ENCODE results near the gene DNM3.

DNM3 gene

DNA sequence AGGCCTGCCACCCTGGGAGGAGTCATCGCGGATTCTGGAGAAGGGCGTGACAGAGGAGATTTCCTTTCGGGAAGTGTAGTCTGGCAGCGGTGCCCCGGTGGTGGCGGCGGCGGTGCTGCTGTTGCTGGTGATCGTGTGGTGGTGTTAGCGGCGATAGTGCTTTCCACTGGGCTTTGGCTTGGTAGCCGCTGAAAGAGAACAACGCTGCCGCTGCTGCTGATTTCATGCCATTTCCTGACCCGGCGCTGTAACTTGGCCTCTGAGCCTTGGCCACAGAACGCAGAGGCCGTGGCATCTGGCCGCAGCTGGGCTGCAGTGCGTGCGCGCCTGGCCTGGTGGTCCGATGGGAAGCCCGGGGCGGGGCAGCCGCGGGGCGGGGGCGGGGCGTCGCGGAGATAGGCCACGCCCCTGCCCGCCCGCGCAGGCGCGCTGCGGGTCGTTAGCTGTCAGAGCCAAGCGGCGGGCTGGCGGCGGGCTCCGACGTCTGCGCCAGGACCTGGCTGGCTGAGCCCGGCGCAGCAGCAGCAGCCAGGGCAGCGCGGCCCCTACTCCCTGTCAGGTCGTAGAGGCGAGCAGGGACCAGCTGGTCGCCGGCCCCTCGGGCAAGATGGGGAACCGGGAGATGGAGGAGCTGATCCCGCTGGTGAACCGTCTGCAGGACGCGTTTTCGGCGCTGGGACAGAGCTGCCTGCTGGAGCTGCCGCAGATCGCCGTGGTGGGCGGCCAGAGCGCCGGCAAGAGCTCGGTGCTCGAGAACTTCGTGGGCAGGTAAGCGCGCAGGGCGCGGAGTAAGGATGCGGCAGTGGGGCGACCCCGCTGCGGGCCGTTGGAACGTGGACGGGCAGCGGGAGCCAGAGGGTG, at the start of gene DNM3:
TSS of gene DNM3 (plus strand) at position 449 of the 861 bp plus-strand sequence. CDS start at position 608, 159 bp downstream.
- peak; percentile 53; the same call in 1 of the 2 replicates for TF ChIP-seq ZFP3 (CRISPR knock-in tag; IDR thresholded peaks at IDR 0.05)
- TF ChIP-seq, protein P1, sequence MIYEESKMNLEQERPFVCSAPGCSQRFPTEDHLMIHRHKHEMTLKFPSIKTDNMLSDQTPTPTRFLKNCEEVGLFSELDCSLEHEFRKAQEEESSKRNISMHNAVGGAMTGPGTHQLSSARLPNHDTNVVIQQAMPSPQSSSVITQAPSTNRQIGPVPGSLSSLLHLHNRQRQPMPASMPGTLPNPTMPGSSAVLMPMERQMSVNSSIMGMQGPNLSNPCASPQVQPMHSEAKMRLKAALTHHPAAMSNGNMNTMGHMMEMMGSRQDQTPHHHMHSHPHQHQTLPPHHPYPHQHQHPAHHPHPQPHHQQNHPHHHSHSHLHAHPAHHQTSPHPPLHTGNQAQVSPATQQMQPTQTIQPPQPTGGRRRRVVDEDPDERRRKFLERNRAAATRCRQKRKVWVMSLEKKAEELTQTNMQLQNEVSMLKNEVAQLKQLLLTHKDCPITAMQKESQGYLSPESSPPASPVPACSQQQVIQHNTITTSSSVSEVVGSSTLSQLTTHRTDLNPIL (CRISPR knock-in tag; IDR thresholded peaks at IDR 0.05; ENCODE audit: low read depth): no peak
- ATAC-seq: peak; percentile 94

- ATAC-seq: no peak
- TF ChIP-seq, protein P1 (CRISPR knock-in tag; IDR thresholded peaks at IDR 0.05; ENCODE audit: low read depth): no peak
- TF ChIP-seq, protein P2, sequence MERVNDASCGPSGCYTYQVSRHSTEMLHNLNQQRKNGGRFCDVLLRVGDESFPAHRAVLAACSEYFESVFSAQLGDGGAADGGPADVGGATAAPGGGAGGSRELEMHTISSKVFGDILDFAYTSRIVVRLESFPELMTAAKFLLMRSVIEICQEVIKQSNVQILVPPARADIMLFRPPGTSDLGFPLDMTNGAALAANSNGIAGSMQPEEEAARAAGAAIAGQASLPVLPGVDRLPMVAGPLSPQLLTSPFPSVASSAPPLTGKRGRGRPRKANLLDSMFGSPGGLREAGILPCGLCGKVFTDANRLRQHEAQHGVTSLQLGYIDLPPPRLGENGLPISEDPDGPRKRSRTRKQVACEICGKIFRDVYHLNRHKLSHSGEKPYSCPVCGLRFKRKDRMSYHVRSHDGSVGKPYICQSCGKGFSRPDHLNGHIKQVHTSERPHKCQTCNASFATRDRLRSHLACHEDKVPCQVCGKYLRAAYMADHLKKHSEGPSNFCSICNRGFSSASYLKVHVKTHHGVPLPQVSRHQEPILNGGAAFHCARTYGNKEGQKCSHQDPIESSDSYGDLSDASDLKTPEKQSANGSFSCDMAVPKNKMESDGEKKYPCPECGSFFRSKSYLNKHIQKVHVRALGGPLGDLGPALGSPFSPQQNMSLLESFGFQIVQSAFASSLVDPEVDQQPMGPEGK (CRISPR knock-in tag; IDR thresholded peaks at IDR 0.05; ENCODE audit: borderline replicate concordance): no peak
- no peak for TF ChIP-seq CSDC2 (CRISPR knock-in tag; IDR thresholded peaks at IDR 0.05)
- TF ChIP-seq ESRRG (CRISPR knock-in tag; IDR thresholded peaks at IDR 0.05): no peak
- TF ChIP-seq RARB (CRISPR knock-in tag; IDR thresholded peaks at IDR 0.05): no peak
- no peak for TF ChIP-seq PPARA (CRISPR knock-in tag; IDR thresholded peaks at IDR 0.05; ENCODE audit: borderline replicate concordance)
- TF ChIP-seq, protein P3, sequence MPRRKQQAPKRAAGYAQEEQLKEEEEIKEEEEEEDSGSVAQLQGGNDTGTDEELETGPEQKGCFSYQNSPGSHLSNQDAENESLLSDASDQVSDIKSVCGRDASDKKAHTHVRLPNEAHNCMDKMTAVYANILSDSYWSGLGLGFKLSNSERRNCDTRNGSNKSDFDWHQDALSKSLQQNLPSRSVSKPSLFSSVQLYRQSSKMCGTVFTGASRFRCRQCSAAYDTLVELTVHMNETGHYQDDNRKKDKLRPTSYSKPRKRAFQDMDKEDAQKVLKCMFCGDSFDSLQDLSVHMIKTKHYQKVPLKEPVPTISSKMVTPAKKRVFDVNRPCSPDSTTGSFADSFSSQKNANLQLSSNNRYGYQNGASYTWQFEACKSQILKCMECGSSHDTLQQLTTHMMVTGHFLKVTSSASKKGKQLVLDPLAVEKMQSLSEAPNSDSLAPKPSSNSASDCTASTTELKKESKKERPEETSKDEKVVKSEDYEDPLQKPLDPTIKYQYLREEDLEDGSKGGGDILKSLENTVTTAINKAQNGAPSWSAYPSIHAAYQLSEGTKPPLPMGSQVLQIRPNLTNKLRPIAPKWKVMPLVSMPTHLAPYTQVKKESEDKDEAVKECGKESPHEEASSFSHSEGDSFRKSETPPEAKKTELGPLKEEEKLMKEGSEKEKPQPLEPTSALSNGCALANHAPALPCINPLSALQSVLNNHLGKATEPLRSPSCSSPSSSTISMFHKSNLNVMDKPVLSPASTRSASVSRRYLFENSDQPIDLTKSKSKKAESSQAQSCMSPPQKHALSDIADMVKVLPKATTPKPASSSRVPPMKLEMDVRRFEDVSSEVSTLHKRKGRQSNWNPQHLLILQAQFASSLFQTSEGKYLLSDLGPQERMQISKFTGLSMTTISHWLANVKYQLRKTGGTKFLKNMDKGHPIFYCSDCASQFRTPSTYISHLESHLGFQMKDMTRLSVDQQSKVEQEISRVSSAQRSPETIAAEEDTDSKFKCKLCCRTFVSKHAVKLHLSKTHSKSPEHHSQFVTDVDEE (CRISPR knock-in tag; IDR thresholded peaks at IDR 0.05): no peak
- TF ChIP-seq ARNTL (CRISPR knock-in tag; IDR thresholded peaks at IDR 0.05; ENCODE audit: borderline replicate concordance, low read depth): no peak
- no peak for TF ChIP-seq GLIS3 (CRISPR knock-in tag; IDR thresholded peaks at IDR 0.05)
- no peak for TF ChIP-seq CSRNP3 (CRISPR knock-in tag; IDR thresholded peaks at IDR 0.05)
- TF ChIP-seq SNAI2 (CRISPR knock-in tag; IDR thresholded peaks at IDR 0.05): no peak
- TF ChIP-seq ZFP30 (CRISPR knock-in tag; IDR thresholded peaks at IDR 0.05): no peak
- no peak for TF ChIP-seq ZFP3 (CRISPR knock-in tag; IDR thresholded peaks at IDR 0.05)
- TF ChIP-seq TOX (CRISPR knock-in tag; IDR thresholded peaks at IDR 0.05; ENCODE audit: borderline replicate concordance): no peak
- no peak for TF ChIP-seq ZNF8 (CRISPR knock-in tag; IDR thresholded peaks at IDR 0.05)
- TF ChIP-seq TCF4 (CRISPR knock-in tag; IDR thresholded peaks at IDR 0.05; ENCODE audit: borderline replicate concordance): no peak
- TF ChIP-seq BACH2 (CRISPR knock-in tag; IDR thresholded peaks at IDR 0.05; ENCODE audit: borderline replicate concordance): no peak
- TF ChIP-seq, protein P4, sequence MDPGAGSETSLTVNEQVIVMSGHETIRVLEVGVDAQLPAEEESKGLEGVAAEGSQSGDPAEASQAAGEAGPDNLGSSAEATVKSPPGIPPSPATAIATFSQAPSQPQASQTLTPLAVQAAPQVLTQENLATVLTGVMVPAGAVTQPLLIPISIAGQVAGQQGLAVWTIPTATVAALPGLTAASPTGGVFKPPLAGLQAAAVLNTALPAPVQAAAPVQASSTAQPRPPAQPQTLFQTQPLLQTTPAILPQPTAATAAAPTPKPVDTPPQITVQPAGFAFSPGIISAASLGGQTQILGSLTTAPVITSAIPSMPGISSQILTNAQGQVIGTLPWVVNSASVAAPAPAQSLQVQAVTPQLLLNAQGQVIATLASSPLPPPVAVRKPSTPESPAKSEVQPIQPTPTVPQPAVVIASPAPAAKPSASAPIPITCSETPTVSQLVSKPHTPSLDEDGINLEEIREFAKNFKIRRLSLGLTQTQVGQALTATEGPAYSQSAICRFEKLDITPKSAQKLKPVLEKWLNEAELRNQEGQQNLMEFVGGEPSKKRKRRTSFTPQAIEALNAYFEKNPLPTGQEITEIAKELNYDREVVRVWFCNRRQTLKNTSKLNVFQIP (CRISPR knock-in tag; IDR thresholded peaks at IDR 0.05; ENCODE audit: borderline replicate concordance, low read depth): no peak
- TF ChIP-seq ISL1 (CRISPR knock-in tag; IDR thresholded peaks at IDR 0.05): no peak
- TF ChIP-seq ZC3H10 (CRISPR knock-in tag; IDR thresholded peaks at IDR 0.05): no peak
Observed at GRCh38 chr1:171792656-171793369, 48.5 kb upstream of the DNM3 start.

All from SK-N-SH treated with all-trans-retinoic acid at 6 μM for 48 hours (cell line).